Measurements from ENCODE around the gene SOCS6. TPM values are rescaled to one million over a fixed set of nuclear protein-coding genes. Genes with fewer than 3 reads are reported as not detected.
"Not testable (repeated sequence)": the region's sequence is repeated elsewhere in the genome, so short reads cannot be mapped to it uniquely, and the experiment has no call there.

SOCS6 gene
- total and polyA plus RNA-seq, 2 donors (not counting 1 experiment from before 2014, with no cell fraction given), result 0.25 to 0.99 TPM

GRCh38 chr18:70366174-70366573, 77.3 kb downstream of the SOCS6 start:
- H3K27ac Mint-ChIP-seq, result no peak overlapping the region
- CTCF ChIA-PET, result no interaction called here
- H3K79me2 ChIP-seq (ENCODE audit: control insufficient read depth, insufficient read depth, low read length), result no peaks in the 10 kb centered on the region
- H3K4me3 ChIP-seq (ENCODE audit: control extremely low read depth in 1 of 5, extremely low read depth in 1 of 5, insufficient read depth in 1 of 5, low read depth in 2 of 5, low read length in 4 of 5), result no peak overlapping the region
- no peaks in the 10 kb centered on the region for H3K9me3 ChIP-seq (ENCODE audit: control extremely low read depth in 1 of 3, control insufficient read depth in 2 of 3, insufficient read depth in 1 of 3, low read length in 2 of 3)
- no peak for ATAC-seq (ENCODE audit: low read depth)
- intact Hi-C loops (cut with micrococcal nuclease), result no loop called here
- WGBS (ENCODE audit: insufficient coverage), result 68% methylated on average over 2 of the region's 2 CpGs
- no peak for TF ChIP-seq EZH2 (IDR thresholded peaks at IDR 0.05; ENCODE audit: borderline replicate concordance, insufficient read depth, low read depth, low read length, poor library complexity, severe bottlenecking)
- no peak for TF ChIP-seq CTCF (IDR thresholded peaks at IDR 0.05)
- no peak overlapping the region for H3K4me3 Mint-ChIP-seq
- H3K9ac ChIP-seq (ENCODE audit: low read length), result no peak overlapping the region
- no peaks in the 10 kb centered on the region for H3K9me3 Mint-ChIP-seq (ENCODE audit: insufficient read depth)
- POLR2A ChIA-PET, result no interaction called here
- no peaks in the 10 kb centered on the region for H3K36me3 ChIP-seq (replicated peaks in 1 of 2; ENCODE audit: control extremely low read depth in 1 of 2, control insufficient read depth in 1 of 2, extremely low read depth in 1 of 2, insufficient read depth in 2 of 2, low read length in 1 of 2)
- no peak overlapping the region for H2AFZ ChIP-seq (ENCODE audit: insufficient read depth, low read depth, low read length, poor library complexity, severe bottlenecking)
- H3K27me3 ChIP-seq (replicated peaks in 1 of 4; ENCODE audit: control extremely low read depth in 1 of 4, control insufficient read depth in 3 of 4, insufficient read depth in 4 of 4, low read length in 3 of 4), result no peaks in the 10 kb centered on the region
- DNase-seq, result no peak
- H3K27ac ChIP-seq (ENCODE audit: low read length in 2 of 2), result no peak overlapping the region
- no peak overlapping the region for H3K4me2 ChIP-seq (replicated peaks; ENCODE audit: low read depth, low read length, poor library complexity, severe bottlenecking)
- no peaks in the 10 kb centered on the region for H3K4me1 ChIP-seq (ENCODE audit: control insufficient read depth in 2 of 2, insufficient read depth in 2 of 2, low read length in 2 of 2)
- no peaks in the 10 kb centered on the region for H4K20me1 ChIP-seq (ENCODE audit: control insufficient read depth, insufficient read depth, low read length, poor library complexity, severe bottlenecking)
- H3K27me3 Mint-ChIP-seq, result peaks cover 14% of the 10 kb centered on the region
- no peaks in the 10 kb centered on the region for H3K4me1 Mint-ChIP-seq

- Histone ChIP-seq H3K27ac (ENCODE audit: low read length in 2 of 2) (no peak overlapping the region), H3K79me2 (ENCODE audit: control insufficient read depth, insufficient read depth, low read length) (no peaks in the 10 kb centered on the region), H2AFZ (ENCODE audit: insufficient read depth, low read depth, low read length, poor library complexity, severe bottlenecking) (no peak overlapping the region), H3K9me3 (ENCODE audit: control extremely low read depth in 1 of 3, control insufficient read depth in 2 of 3, insufficient read depth in 1 of 3, low read length in 2 of 3) (no peaks in the 10 kb centered on the region), H3K27me3 (replicated peaks in 1 of 4; ENCODE audit: control extremely low read depth in 1 of 4, control insufficient read depth in 3 of 4, insufficient read depth in 4 of 4, low read length in 3 of 4) (no peaks in the 10 kb centered on the region), H3K4me1 (ENCODE audit: control insufficient read depth in 2 of 2, insufficient read depth in 2 of 2, low read length in 2 of 2) (no peaks in the 10 kb centered on the region), H3K4me3 (ENCODE audit: control extremely low read depth in 1 of 5, extremely low read depth in 1 of 5, insufficient read depth in 1 of 5, low read depth in 2 of 5, low read length in 4 of 5) (no peak overlapping the region), H3K4me2 (replicated peaks; ENCODE audit: low read depth, low read length, poor library complexity, severe bottlenecking) (no peak overlapping the region), H4K20me1 (ENCODE audit: control insufficient read depth, insufficient read depth, low read length, poor library complexity, severe bottlenecking) (no peaks in the 10 kb centered on the region), H3K9ac (ENCODE audit: low read length) (no peak overlapping the region), H3K36me3 (replicated peaks in 1 of 2; ENCODE audit: control extremely low read depth in 1 of 2, control insufficient read depth in 1 of 2, extremely low read depth in 1 of 2, insufficient read depth in 2 of 2, low read length in 1 of 2) (no peaks in the 10 kb centered on the region)
- intact Hi-C loops (cut with micrococcal nuclease), result no loop called here
- Mint-ChIP-seq H3K4me1 (no peaks in the 10 kb centered on the region), H3K27me3 (peaks cover 14% of the 10 kb centered on the region), H3K27ac (no peak overlapping the region), H3K4me3 (no peak overlapping the region), H3K9me3 (ENCODE audit: insufficient read depth) (no peaks in the 10 kb centered on the region)
- TF ChIP-seq CTCF (IDR thresholded peaks at IDR 0.05), result no peak
- TF ChIP-seq EZH2 (IDR thresholded peaks at IDR 0.05; ENCODE audit: borderline replicate concordance, insufficient read depth, low read depth, low read length, poor library complexity, severe bottlenecking), result no peak
- CTCF ChIA-PET, result no interaction called here
- DNase-seq, result no peak
- POLR2A ChIA-PET, result no interaction called here
- 96% methylated on average over 4 of the region's 7 CpGs for WGBS (ENCODE audit: insufficient coverage)
- ATAC-seq (ENCODE audit: low read depth), result no peak
Measured at GRCh38 chr18:70366670-70367069, 77.8 kb downstream of the SOCS6 start.

GRCh38 chr18:70367344-70367743, 78.5 kb downstream of the SOCS6 start:
- H4K20me1 ChIP-seq (ENCODE audit: control insufficient read depth, insufficient read depth, low read length, poor library complexity, severe bottlenecking); POLR2A ChIA-PET; H3K27me3 ChIP-seq (replicated peaks in 1 of 4; ENCODE audit: control extremely low read depth in 1 of 4, control insufficient read depth in 3 of 4, insufficient read depth in 4 of 4, low read length in 3 of 4); H3K9me3 ChIP-seq (ENCODE audit: control extremely low read depth in 1 of 3, control insufficient read depth in 2 of 3, insufficient read depth in 1 of 3, low read length in 2 of 3); H3K36me3 ChIP-seq (replicated peaks in 1 of 2; ENCODE audit: control extremely low read depth in 1 of 2, control insufficient read depth in 1 of 2, extremely low read depth in 1 of 2, insufficient read depth in 2 of 2, low read length in 1 of 2); DNase-seq; H3K4me1 Mint-ChIP-seq; H3K4me3 Mint-ChIP-seq; H3K4me2 ChIP-seq (replicated peaks; ENCODE audit: low read depth, low read length, poor library complexity, severe bottlenecking); H2AFZ ChIP-seq (ENCODE audit: insufficient read depth, low read depth, low read length, poor library complexity, severe bottlenecking); H3K79me2 ChIP-seq (ENCODE audit: control insufficient read depth, insufficient read depth, low read length); H3K4me1 ChIP-seq (ENCODE audit: control insufficient read depth in 2 of 2, insufficient read depth in 2 of 2, low read length in 2 of 2); H3K27ac ChIP-seq (ENCODE audit: low read length in 2 of 2); CTCF ChIA-PET; intact Hi-C loops (cut with micrococcal nuclease); ATAC-seq (ENCODE audit: low read depth); H3K27ac Mint-ChIP-seq; H3K9me3 Mint-ChIP-seq (ENCODE audit: insufficient read depth); H3K4me3 ChIP-seq (ENCODE audit: control extremely low read depth in 1 of 5, extremely low read depth in 1 of 5, insufficient read depth in 1 of 5, low read depth in 2 of 5, low read length in 4 of 5); H3K9ac ChIP-seq (ENCODE audit: low read length): not testable (repeated sequence)
- peaks cover 17% of the 10 kb centered on the region for H3K27me3 Mint-ChIP-seq
- 67% methylated on average over 1 of the region's 3 CpGs for WGBS (ENCODE audit: insufficient coverage)

Measured in B cell (primary cell).